Activated naive CD8-positive, alpha-beta T cell treated with anti-CD3 and anti-CD28 coated beads, Interleukin-2, amount 50 U/mL, for 24 hours (primary cell): ENCODE results near the gene NFATC3.

Experiments
- ATAC-seq: fragments of 150-1000 bp; cut with Tn5 transposase; one replicate; pipeline ENCODE4 v1.10.0; 2021
- DNase-seq: peaks from one replicate; pipeline ENCODE4 v3.0.0; 2021
- H3K27ac Mint-ChIP-seq: one replicate; pipeline ENCODE4 v1.8.0; 2021; ENCODE audit warnings: mild to moderate bottlenecking, mixed read lengths
- H3K27me3 Mint-ChIP-seq: one replicate; pipeline ENCODE4 v1.8.0; 2021; ENCODE audit warnings: mixed read lengths
- H3K36me3 Mint-ChIP-seq: one replicate; pipeline ENCODE4 v1.8.0; 2021; ENCODE audit warnings: low read depth, mixed read lengths
- H3K4me1 Mint-ChIP-seq: one replicate; pipeline ENCODE4 v1.8.0; 2021; ENCODE audit warnings: mixed read lengths
- H3K4me3 Mint-ChIP-seq: one replicate; pipeline ENCODE4 v1.8.0; 2021; ENCODE audit warnings: mild to moderate bottlenecking, moderate library complexity, mixed read lengths
- H3K9me3 Mint-ChIP-seq: one replicate; pipeline ENCODE4 v1.8.0; 2021; ENCODE audit warnings: mixed read lengths

The NFATC3 gene

DNA sequence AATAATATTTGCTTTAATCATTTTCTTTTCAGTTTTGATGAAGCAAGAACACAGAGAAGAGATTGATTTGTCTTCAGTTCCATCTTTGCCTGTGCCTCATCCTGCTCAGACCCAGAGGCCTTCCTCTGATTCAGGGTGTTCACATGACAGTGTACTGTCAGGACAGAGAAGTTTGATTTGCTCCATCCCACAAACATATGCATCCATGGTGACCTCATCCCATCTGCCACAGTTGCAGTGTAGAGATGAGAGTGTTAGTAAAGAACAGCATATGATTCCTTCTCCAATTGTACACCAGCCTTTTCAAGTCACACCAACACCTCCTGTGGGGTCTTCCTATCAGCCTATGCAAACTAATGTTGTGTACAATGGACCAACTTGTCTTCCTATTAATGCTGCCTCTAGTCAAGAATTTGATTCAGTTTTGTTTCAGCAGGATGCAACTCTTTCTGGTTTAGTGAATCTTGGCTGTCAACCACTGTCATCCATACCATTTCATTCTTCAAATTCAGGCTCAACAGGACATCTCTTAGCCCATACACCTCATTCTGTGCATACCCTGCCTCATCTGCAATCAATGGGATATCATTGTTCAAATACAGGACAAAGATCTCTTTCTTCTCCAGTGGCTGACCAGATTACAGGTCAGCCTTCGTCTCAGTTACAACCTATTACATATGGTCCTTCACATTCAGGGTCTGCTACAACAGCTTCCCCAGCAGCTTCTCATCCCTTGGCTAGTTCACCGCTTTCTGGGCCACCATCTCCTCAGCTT, 105.8 kb downstream of the NFATC3 start:
- H3K4me3 Mint-ChIP-seq: no peak overlapping the region
- H3K4me1 Mint-ChIP-seq: no peaks in the 10 kb centered on the region
- DNase-seq (no peak), ATAC-seq (no peak)
- no peaks in the 10 kb centered on the region for H3K27me3 Mint-ChIP-seq
- H3K36me3 Mint-ChIP-seq: peaks cover 51% of the 10 kb centered on the region
- no peaks in the 10 kb centered on the region for H3K9me3 Mint-ChIP-seq
- H3K27ac Mint-ChIP-seq: no peak overlapping the region

DNA sequence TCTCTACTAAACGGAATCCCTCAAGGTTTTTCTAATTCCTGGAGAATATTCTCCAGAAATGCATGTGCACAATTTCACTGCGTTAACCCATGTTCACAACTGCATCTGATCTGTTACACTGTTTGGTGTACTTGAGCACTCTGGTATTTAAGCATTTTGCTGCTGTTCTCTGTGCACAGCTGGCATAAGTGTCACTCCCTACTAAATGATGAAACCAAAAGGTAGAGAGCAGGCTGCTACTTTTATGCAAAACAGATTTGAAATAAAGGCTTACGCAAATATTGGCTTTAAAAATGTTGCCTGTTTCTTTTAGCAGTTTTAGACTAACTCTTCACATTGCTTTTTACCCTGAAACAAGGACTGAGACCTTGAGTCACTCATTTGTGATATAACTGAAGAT, 109.1 kb downstream of the NFATC3 start:
- Mint-ChIP-seq H3K27me3 (no peaks in the 10 kb centered on the region), H3K36me3 (peaks cover 35% of the 10 kb centered on the region), H3K4me1 (peaks cover 5% of the 10 kb centered on the region), H3K4me3 (no peak overlapping the region), H3K27ac (no peak overlapping the region), H3K9me3 (no peaks in the 10 kb centered on the region)
- DNase-seq (no peak), ATAC-seq (no peak)

DNA sequence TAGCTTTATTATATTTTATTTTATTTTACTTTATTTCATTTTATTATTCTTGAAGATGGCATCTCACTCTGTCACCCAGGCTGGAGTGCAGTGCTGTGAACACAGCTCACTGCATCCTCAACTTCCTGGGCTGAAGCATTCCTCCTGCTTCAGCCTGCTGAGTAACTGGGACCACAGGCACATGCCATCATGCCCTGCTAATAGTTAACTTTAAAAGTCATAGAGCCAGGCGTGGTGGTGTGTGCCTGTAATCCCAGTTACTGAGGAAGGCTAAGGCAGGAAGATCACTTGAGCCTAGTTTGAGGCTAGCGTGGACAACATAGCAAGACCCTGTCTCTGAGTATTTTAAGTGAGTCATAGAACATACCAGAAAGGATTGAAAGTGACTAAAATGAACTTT, 112.1 kb downstream of the NFATC3 start:
- Mint-ChIP-seq H3K27ac (peak overlapping the region; percentile 35), H3K36me3 (peaks cover 26% of the 10 kb centered on the region)
- DNase-seq: no peak

DNA sequence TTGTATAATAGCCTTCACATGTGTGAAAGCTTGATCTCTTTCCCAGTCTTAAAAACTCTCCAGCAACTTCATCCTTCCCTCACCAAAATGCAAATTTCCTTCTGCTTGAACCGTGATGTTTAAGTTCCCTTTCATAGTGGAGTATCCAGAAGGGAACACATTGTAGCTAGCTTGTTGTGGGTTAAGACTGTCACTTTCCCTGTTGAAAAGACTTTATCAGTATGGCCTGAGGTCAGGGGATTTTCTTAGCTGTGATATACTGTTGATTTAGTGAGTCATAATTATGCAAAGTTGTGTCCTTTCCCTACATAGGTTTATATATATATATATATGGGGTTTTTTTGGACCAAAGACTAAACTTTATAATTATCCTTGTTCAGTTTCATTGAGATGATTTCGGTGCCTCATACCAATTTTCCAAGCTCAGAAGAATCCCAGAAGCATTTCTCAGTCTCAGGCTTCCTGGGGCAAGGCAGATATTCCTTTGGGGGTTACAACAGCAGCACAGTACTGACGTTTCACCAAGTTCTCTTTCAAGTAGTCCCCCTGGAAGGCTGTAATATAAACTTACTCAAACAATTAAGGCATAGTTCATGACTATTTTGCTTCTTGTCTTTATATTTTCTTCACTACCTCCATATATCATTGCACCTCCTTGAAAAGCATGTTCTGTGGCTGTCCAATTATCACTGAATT, 115.1 kb downstream of the NFATC3 start:
- no peaks in the 10 kb centered on the region for H3K27me3 Mint-ChIP-seq
- ATAC-seq (peak; percentile 92), DNase-seq (no peak)
- H3K4me1 Mint-ChIP-seq: peaks cover 18% of the 10 kb centered on the region
- peak overlapping the region; percentile 28 for H3K27ac Mint-ChIP-seq
- no peaks in the 10 kb centered on the region for H3K9me3 Mint-ChIP-seq
- H3K36me3 Mint-ChIP-seq: peaks cover 10% of the 10 kb centered on the region
- no peak overlapping the region for H3K4me3 Mint-ChIP-seq

More for the DNA sequence above, 112.1 kb downstream of the NFATC3 start:
- peaks cover 18% of the 10 kb centered on the region for H3K4me1 Mint-ChIP-seq
- H3K4me3 Mint-ChIP-seq: no peak overlapping the region
- no peak for ATAC-seq
- H3K9me3 Mint-ChIP-seq: no peaks in the 10 kb centered on the region
- no peaks in the 10 kb centered on the region for H3K27me3 Mint-ChIP-seq

DNA sequence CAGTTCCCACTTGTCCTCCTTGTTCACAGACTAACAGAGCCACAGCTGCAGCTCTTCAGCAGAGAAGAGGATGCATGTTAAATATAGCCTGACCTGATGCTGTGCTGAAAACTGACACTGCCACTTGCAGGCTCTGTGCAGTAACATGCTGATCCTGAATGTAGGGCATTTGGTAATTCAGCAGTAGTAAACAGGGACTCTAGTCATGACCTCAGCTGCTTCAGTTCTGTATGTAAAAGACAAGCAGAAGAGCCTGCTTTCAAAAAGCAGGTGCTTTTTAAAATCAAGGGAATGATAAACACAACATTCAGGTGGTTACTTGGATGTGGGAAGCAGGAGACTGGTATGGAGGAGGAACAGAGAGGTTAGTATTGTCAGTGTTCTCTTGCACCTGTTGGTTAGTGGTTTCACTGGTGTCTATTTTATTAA, 116.9 kb downstream of the NFATC3 start:
- H3K4me3 Mint-ChIP-seq: no peak overlapping the region
- peaks cover 21% of the 10 kb centered on the region for H3K4me1 Mint-ChIP-seq
- H3K36me3 Mint-ChIP-seq: peaks cover 16% of the 10 kb centered on the region
- DNase-seq: no peak
- no peak for ATAC-seq
- H3K9me3 Mint-ChIP-seq: no peaks in the 10 kb centered on the region
- no peaks in the 10 kb centered on the region for H3K27me3 Mint-ChIP-seq
- H3K27ac Mint-ChIP-seq: peak overlapping the region; percentile 34

DNA sequence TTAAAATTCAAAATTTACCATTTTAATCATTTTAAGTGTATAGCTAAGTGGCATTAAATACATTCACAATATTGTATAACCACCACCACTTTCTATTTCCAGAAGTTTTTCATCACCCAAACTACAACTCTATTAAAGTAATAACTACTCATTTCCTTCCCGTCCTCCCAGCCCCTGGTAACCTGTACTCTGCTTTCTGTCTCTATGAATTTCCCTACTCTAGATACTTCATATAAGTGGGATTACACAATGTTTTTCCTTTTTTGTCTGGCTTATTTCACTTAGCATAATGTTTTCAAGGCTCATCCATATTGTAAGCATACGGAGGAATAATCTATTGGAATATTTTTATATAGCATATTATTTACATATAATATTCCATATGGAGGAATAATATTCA, 121.1 kb downstream of the NFATC3 start:
- H3K9me3 Mint-ChIP-seq: no peaks in the 10 kb centered on the region
- no peaks in the 10 kb centered on the region for H3K27me3 Mint-ChIP-seq
- no peak overlapping the region for H3K27ac Mint-ChIP-seq
- H3K36me3 Mint-ChIP-seq: peaks cover 23% of the 10 kb centered on the region
- ATAC-seq (no peak), DNase-seq (no peak)
- peaks cover 30% of the 10 kb centered on the region for H3K4me1 Mint-ChIP-seq
- H3K4me3 Mint-ChIP-seq: no peak overlapping the region

DNA sequence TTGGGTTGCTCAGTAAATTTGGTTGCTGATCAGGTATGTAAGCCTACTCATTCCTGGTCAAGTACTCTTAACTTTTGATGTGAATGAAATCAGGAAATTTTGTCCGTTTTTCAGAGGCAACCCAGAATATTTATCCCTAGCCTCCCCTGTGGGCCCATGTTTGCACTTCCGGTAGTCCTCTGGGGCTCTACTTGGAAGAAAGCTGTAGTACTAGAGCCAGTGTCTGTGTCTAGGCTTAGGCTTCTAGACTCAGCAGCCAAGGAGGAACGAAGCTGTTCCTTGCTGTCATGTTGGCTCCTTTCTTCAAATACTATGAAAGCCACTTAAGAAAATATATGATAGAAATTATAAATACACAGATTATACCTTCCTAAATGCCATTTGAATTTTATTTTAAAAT, 129.6 kb downstream of the NFATC3 start:
- ATAC-seq (no peak), DNase-seq (no peak)
- no peaks in the 10 kb centered on the region for H3K9me3 Mint-ChIP-seq
- no peak overlapping the region for H3K27ac Mint-ChIP-seq
- no peak overlapping the region for H3K4me3 Mint-ChIP-seq
- no peaks in the 10 kb centered on the region for H3K27me3 Mint-ChIP-seq
- peaks cover 34% of the 10 kb centered on the region for H3K4me1 Mint-ChIP-seq
- peaks cover 24% of the 10 kb centered on the region for H3K36me3 Mint-ChIP-seq

DNA sequence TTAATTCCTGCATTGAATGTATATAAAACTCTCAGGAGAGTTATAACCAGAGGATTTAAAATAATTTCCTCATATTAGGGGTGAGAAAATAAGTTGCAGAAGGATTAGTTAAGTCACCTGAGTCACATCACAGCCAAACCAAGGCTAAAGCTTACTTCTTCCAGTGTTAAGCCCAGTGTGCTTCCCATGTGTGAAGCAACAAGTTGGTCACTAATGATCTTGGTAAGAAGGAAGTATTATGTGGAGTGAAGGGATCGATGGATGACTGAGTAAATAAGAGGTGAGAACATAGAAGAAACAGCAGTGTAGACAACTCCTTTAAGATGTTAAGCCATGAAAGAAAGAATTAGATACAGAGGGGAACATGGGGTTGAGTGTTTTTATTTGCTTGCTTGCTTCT, 130.1 kb downstream of the NFATC3 start:
- ATAC-seq: no peak
- Mint-ChIP-seq H3K4me1 (peaks cover 30% of the 10 kb centered on the region), H3K9me3 (no peaks in the 10 kb centered on the region), H3K27ac (no peak overlapping the region), H3K27me3 (no peaks in the 10 kb centered on the region), H3K4me3 (no peak overlapping the region), H3K36me3 (peaks cover 23% of the 10 kb centered on the region)
- no peak for DNase-seq

DNA sequence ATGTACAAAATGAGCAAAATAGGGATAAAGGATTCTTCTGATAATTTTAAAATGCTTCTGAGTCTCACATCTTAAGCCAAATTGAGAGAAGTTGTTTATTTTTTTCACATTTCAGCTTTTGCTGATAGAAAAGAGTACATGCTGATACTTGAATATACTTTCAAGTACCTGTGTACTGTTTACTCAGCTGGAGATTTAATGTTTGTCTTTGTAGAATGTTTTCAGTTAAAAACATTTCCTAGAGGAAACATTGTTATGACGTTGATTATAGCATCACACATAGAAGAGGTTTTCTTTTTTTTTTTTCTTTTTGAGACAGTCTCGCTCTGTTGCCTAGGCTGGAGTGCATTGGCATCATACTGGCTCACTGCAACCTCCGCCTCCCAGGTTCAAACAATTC, 131.1 kb downstream of the NFATC3 start:
- Mint-ChIP-seq H3K9me3 (no peaks in the 10 kb centered on the region), H3K36me3 (peaks cover 19% of the 10 kb centered on the region), H3K4me1 (peaks cover 20% of the 10 kb centered on the region), H3K27me3 (no peaks in the 10 kb centered on the region), H3K4me3 (no peak overlapping the region), H3K27ac (peak overlapping the region; percentile 64)
- DNase-seq: no peak
- ATAC-seq: no peak

DNA sequence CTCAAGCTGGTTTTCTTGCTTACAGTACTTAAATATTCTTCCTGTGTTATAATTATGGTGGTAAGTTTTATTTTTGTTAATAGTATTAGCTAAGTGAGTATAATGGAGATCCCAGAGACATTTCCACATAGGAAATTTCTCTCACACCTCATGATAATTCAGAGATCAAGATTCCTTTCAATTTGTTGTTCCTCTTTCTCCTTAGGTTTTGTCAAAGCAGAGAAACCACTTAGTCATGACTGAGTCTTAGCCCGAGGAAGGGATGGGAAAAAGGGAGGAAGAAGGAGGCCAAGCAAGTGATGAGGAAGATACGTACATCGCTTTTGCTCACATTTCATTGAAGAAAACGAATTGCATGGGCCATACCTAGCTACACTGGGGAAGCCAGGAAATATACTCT, 132.3 kb downstream of the NFATC3 start:
- Mint-ChIP-seq H3K27ac (peak overlapping the region; percentile 59), H3K27me3 (no peaks in the 10 kb centered on the region), H3K36me3 (peaks cover 18% of the 10 kb centered on the region), H3K4me3 (no peak overlapping the region), H3K4me1 (peaks cover 12% of the 10 kb centered on the region), H3K9me3 (no peaks in the 10 kb centered on the region)
- ATAC-seq: no peak
- DNase-seq: no peak

DNA sequence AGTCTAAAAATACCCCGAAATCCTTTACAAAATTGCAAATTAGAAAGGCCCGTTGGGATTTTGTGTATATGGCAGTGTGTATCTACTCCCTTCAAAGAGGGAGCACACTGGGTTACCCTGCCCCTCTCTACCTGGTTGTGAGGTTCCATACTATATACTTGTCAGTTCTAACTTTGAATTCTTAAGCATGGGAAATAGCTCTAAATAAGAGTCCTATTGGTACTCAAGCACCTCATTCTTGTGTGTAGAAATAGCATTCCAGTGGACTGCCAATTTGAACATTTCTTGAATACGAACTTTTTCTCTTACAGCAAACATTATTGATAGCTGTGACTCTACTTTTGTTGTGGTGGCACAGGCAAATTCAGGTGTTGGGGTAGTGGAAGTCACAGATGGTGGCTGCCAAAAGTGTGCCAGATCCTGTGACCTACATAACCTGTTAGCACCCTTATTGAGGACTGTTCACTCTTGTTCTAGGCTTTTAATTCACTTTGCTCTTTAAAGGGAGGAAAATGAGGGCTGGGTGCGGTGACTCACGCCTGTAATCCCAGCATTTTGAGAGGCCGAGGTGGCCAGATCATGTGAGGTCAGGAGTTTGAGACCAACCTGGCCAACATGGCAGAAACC, 134.7 kb downstream of the NFATC3 start:
- ATAC-seq (no peak), DNase-seq (no peak)
- no peaks in the 10 kb centered on the region for H3K27me3 Mint-ChIP-seq
- peaks cover 17% of the 10 kb centered on the region for H3K36me3 Mint-ChIP-seq
- H3K27ac Mint-ChIP-seq: peak overlapping the region; percentile 33
- H3K9me3 Mint-ChIP-seq: no peaks in the 10 kb centered on the region
- H3K4me1 Mint-ChIP-seq: peaks cover 10% of the 10 kb centered on the region
- H3K4me3 Mint-ChIP-seq: no peak overlapping the region

DNA sequence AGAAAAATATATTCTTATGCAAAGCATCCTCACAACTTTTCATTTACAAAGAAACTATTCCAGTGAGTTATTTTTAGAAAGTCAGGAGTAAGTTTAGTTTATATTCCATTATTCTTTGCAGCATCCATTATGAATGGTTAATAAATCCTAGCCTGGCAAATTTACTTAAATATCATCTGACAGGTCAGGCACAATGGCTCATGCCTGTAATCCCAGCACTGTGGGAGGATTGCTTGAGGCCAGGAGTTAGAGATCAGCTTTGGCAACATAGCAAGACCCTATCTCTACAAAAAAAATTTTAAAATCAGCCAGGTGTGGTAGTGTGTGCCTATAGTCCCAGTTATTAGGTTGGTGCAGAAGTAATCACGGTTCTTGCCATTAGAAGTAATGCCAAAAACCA, 137.9 kb downstream of the NFATC3 start:
- Mint-ChIP-seq H3K27me3 (no peaks in the 10 kb centered on the region), H3K4me3 (no peak overlapping the region), H3K9me3 (no peaks in the 10 kb centered on the region), H3K27ac (no peak overlapping the region), H3K4me1 (peaks cover 27% of the 10 kb centered on the region), H3K36me3 (peaks cover 17% of the 10 kb centered on the region)
- ATAC-seq: no peak
- no peak for DNase-seq

DNA sequence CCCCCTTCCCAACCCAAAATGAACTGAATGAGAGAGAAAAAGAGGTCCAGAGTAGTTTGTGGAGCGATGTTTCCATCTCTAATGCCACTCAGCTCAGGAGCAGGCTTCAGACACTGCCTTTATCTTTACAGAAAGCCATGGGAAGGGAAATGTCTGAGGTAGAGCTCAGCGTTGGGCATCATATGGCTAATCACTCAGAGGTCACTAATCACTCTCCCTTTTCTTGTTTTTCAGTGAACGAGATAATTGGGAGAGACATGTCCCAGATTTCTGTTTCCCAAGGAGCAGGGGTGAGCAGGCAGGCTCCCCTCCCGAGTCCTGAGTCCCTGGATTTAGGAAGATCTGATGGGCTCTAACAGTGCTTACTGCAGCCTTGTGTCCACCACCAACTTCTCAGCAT, 140.9 kb downstream of the NFATC3 start:
- H3K36me3 Mint-ChIP-seq: peaks cover 23% of the 10 kb centered on the region
- H3K4me3 Mint-ChIP-seq: no peak overlapping the region

DNA sequence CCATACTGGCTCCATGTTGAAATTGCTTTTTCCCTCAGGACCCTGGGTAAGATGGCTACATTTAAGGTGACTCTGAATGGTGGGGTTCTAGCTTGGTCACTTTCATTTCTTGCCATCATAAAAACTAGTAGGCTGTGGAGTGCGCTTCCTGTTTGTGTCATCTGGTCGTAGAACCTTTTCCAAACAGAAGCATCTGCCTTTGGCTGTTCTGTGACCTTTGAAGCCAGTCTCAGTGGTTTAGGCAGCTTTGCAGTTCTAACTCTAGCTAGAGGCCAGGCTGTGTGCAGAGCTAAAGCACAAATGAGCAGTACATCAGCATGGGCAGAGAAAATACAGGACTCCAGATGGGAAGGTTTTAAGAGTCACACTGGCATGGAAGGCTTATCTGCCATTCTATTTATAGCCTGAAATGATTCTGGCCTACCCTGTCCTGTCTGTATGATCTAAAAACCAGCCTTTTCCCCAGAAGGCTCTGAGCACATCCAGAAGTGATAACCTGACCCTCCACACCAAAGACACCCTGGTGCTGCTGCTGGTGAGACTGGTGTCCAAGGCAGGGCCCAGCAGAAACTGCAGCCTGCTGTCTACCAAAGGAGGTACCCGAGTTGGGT, 142.1 kb downstream of the NFATC3 start:
- Mint-ChIP-seq H3K27me3 (no peaks in the 10 kb centered on the region), H3K27ac (peak overlapping the region; percentile 86), H3K36me3 (peaks cover 22% of the 10 kb centered on the region), H3K4me3 (peak overlapping the region; percentile 40), H3K4me1 (peaks cover 38% of the 10 kb centered on the region), H3K9me3 (no peaks in the 10 kb centered on the region)
- peak; percentile 94 for ATAC-seq
- DNase-seq: peak; percentile 27

More for the DNA sequence above, 140.9 kb downstream of the NFATC3 start:
- Mint-ChIP-seq H3K27me3 (no peaks in the 10 kb centered on the region), H3K9me3 (no peaks in the 10 kb centered on the region), H3K27ac (peak overlapping the region; percentile 28), H3K4me1 (peaks cover 38% of the 10 kb centered on the region)
- DNase-seq: no peak
- ATAC-seq: no peak
